Tongue (tissue), 3 donors: ENCODE results near the gene KIF24. TPM values are rescaled to one million over a fixed set of nuclear protein-coding genes. Genes with fewer than 3 reads are reported as not detected.
"Not testable (repeated sequence)": the region's sequence is repeated elsewhere in the genome, so short reads cannot be mapped to it uniquely, and the experiment has no call there.

Source experiments
- DNase-seq: peaks from one replicate; pipeline ENCODE4 v3.0.0-alpha.2; 2015
- small RNA-seq: library from RNA; depleted of rRNA; stranded (forward); fragments of <200 nt; gene quantifications from one replicate; pipeline ENCODE3, GENCODE V24; 2014; ENCODE audit warnings: low replicate concordance
- total RNA-seq: library from RNA; depleted of rRNA; stranded (reverse); fragments of >200 nt; gene quantifications from one replicate; pipeline ENCODE4 v1.2.3, GENCODE V29; 2014

The KIF24 gene
- total RNA-seq, 1 donor from 2014 or later: 4.9 TPM

GRCh38 chr9:34328500-34328986, 525 bp downstream of the KIF24 start:
- no peak for DNase-seq

- no peak for DNase-seq
Observed at GRCh38 chr9:34326690-34327089, 2.4 kb downstream of the KIF24 start.

- peak; percentile 69 for DNase-seq
Observed at GRCh38 chr9:34322899-34323591, 6.0 kb downstream of the KIF24 start.

- no peak for DNase-seq
Observed at GRCh38 chr9:34321451-34321850, 7.6 kb downstream of the KIF24 start.

GRCh38 chr9:34318163-34318790, 10.8 kb downstream of the KIF24 start:
- no peak for DNase-seq

- no peak for DNase-seq
Observed at GRCh38 chr9:34317436-34317835, 11.6 kb downstream of the KIF24 start.

- DNase-seq: peak; percentile 54
Observed at GRCh38 chr9:34311499-34312185, 17.4 kb downstream of the KIF24 start.

- no peak for DNase-seq
Observed at GRCh38 chr9:34310215-34310614, 18.9 kb downstream of the KIF24 start.

- DNase-seq: not testable (repeated sequence)
Observed at GRCh38 chr9:34308316-34308715, 20.8 kb downstream of the KIF24 start.

GRCh38 chr9:34301064-34301463, 28.0 kb downstream of the KIF24 start:
- DNase-seq: not testable (repeated sequence)

GRCh38 chr9:34292552-34292951, 36.5 kb downstream of the KIF24 start:
- no peak for DNase-seq

GRCh38 chr9:34291423-34291822, 37.6 kb downstream of the KIF24 start:
- no peak for DNase-seq

- DNase-seq: no peak
Observed at GRCh38 chr9:34291023-34291422, 38.0 kb downstream of the KIF24 start.

- DNase-seq: no peak
Observed at GRCh38 chr9:34289159-34289558, 39.9 kb downstream of the KIF24 start.

GRCh38 chr9:34282096-34282495, 47.0 kb downstream of the KIF24 start:
- no peak for DNase-seq

- no peak for DNase-seq
Observed at GRCh38 chr9:34279411-34279810, 49.7 kb downstream of the KIF24 start.

Small RNAs within 50 kb of the gene (small RNA-seq; reads per million reads assigned to genes)
- gene RNU2-50P: not detected

Other genes starting within 250 kb of the KIF24 start
- 26.3 TPM for gene DCAF12, start 202.6 kb downstream of the KIF24 start, total RNA-seq
- gene UBAP1, start 150.2 kb downstream of the KIF24 start, total RNA-seq: 33.8 TPM
- gene NUDT2, start 301 bp upstream of the KIF24 start, total RNA-seq: 25.0 TPM
- gene MYORG, start 47.6 kb upstream of the KIF24 start, total RNA-seq: 25.2 TPM
- gene FAM219A, start 129.3 kb upstream of the KIF24 start, total RNA-seq: 8.4 TPM
- gene DNAI1, start 129.5 kb upstream of the KIF24 start, total RNA-seq: not detected
- 4.4 TPM for gene ENHO, start 193.7 kb upstream of the KIF24 start, total RNA-seq